PC-3 (cell line): ENCODE measurements around the gene CSMD2. TPM values are rescaled to one million over a fixed set of nuclear protein-coding genes. Genes with fewer than 3 reads are reported as not detected.

Source experiments
- ATAC-seq: fragments of 200-7000 bp; cut with Tn5 transposase; 2 replicates; pipeline ENCODE4 v1.9.1; 2020; ENCODE audit warnings: mild to moderate bottlenecking, moderate library complexity
- BruUV-seq: library from RNA; stranded (reverse); fragments of 400-500 nt; replicated peaks from 2 replicates; lab custom pipeline; 2021; lab: Mats Ljungman, UMichigan
- CTCF ChIA-PET: fragments of 300-600 bp; sonication (Branson Sonifier 250); formaldehyde crosslinking; loops from one replicate; lab custom pipeline; 2022; ENCODE audit warnings: antibody characterized with exemption; lab: Charles Lee
- POLR2A ChIA-PET: fragments of 300-600 bp; sonication (Branson Sonifier 250); formaldehyde crosslinking; loops from one replicate; lab custom pipeline; 2022; ENCODE audit warnings: antibody characterized with exemption; ENCODE audit not compliant: unreplicated experiment; lab: Charles Lee
- DNase-seq: peaks from one replicate; pipeline ENCODE4 v3.0.0-alpha.2; 2015
- H2AFZ ChIP-seq: fragments of 300-600 bp; sonication (generic); 2 replicates; pipeline ENCODE4 v1.6.0; 2016; ENCODE audit warnings: antibody characterized with exemption, low read length
- H3F3A ChIP-seq: fragments of 300-600 bp; sonication (generic); one replicate; pipeline ENCODE4 v1.6.0; 2017; ENCODE audit warnings: antibody characterized with exemption, low read length, control low read depth, mild to moderate bottlenecking; ENCODE audit not compliant: unreplicated experiment
- H3K27ac ChIP-seq: fragments of 300-600 bp; sonication (generic); 2 replicates; pipeline ENCODE4 v1.5.1; 2016; ENCODE audit warnings: mild to moderate bottlenecking, low read length
- H3K27me3 ChIP-seq: fragments of 300-600 bp; sonication (generic); 2 replicates; pipeline ENCODE4 v1.6.1; 2016; ENCODE audit warnings: low read length, mixed read lengths
- H3K36me3 ChIP-seq: fragments of 300-600 bp; sonication (generic); 2 replicates; pipeline ENCODE4 v1.6.1; 2016; ENCODE audit warnings: low read depth, mixed run types, low read length, mixed read lengths
- H3K4me1 ChIP-seq: fragments of 300-600 bp; sonication (generic); 2 replicates; pipeline ENCODE4 v1.5.1; 2016; ENCODE audit warnings: low read length; ENCODE audit not compliant: insufficient read depth
- H3K4me2 ChIP-seq: fragments of 300-600 bp; sonication (generic); 2 replicates; pipeline ENCODE4 v1.6.0; 2016; ENCODE audit warnings: low read length
- H3K4me3 ChIP-seq: fragments of 300-600 bp; sonication (generic); 2 replicates; pipeline ENCODE4 v1.5.1; 2016; ENCODE audit warnings: mild to moderate bottlenecking, low read length, mixed read lengths
- H3K79me2 ChIP-seq: fragments of 300-600 bp; sonication (generic); 2 replicates; pipeline ENCODE4 v1.6.1; 2017; ENCODE audit warnings: low read length, mixed read lengths
- H3K9ac ChIP-seq: fragments of 300-600 bp; sonication (generic); 2 replicates; pipeline ENCODE4 v1.6.0; 2016; ENCODE audit warnings: mild to moderate bottlenecking, low read length
- H3K9me2 ChIP-seq: fragments of 300-600 bp; sonication (generic); replicated peaks from 2 replicates; pipeline ENCODE4 v1.6.1; 2016; ENCODE audit warnings: mixed run types, low read length, mixed read lengths
- H3K9me3 ChIP-seq: fragments of 300-600 bp; sonication (generic); 2 replicates; pipeline ENCODE4 v1.6.1; 2016; ENCODE audit warnings: low read length, mixed read lengths
- H4K20me1 ChIP-seq: fragments of 300-600 bp; sonication (generic); 2 replicates; pipeline ENCODE4 v1.6.1; 2016; ENCODE audit warnings: low read length, mixed read lengths
- CTCF ChIP-seq: fragments of 300-600 bp; sonication (generic); conservative IDR thresholded peaks from 2 replicates; pipeline ENCODE4 v1.5.1; 2017; ENCODE audit warnings: antibody characterized with exemption, low read depth, mild to moderate bottlenecking, low read length
- EZH2 ChIP-seq: fragments of 300-600 bp; sonication (generic); IDR thresholded peaks from one replicate; pipeline ENCODE4 v1.6.1; 2017; ENCODE audit warnings: antibody characterized with exemption, mild to moderate bottlenecking, low read length; ENCODE audit not compliant: unreplicated experiment
- EZH2phosphoT487 ChIP-seq: fragments of 300-600 bp; sonication (generic); IDR thresholded peaks from 2 replicates; pipeline ENCODE4 v1.6.1; 2018; ENCODE audit warnings: mild to moderate bottlenecking, antibody characterized with exemption, low read length, borderline replicate concordance
- intact Hi-C: fragments of 100-400 bp; cut with micrococcal nuclease; formaldehyde crosslinking; loops from 2 replicates; pipeline ENCODE4 v1.9.0; 2023
- total RNA-seq: library from RNA; depleted of rRNA; stranded (reverse); fragments of >200 nt; gene quantifications from 2 replicates; pipeline ENCODE4 v1.2.3, GENCODE V29; 2014

Gene CSMD2
- total RNA-seq, 1 experiment from 2014 or later: not detected

- Histone ChIP-seq H3K9ac (no peak overlapping the region), H3K79me2 (no peaks in the 10 kb centered on the region), H3K4me2 (no peak overlapping the region), H3K4me3 (no peak overlapping the region), H4K20me1 (no peaks in the 10 kb centered on the region), H3K9me2 (no peaks in the 10 kb centered on the region), H3K27ac (no peak overlapping the region), H3K9me3 (no peaks in the 10 kb centered on the region), H3K4me1 (no peaks in the 10 kb centered on the region), H3F3A (no peaks in the 10 kb centered on the region), H3K36me3 (no peaks in the 10 kb centered on the region), H3K27me3 (no peaks in the 10 kb centered on the region), H2AFZ (no peak overlapping the region)
- intact Hi-C loops: no loop called here
- CTCF ChIA-PET: no interaction called here
- DNase-seq (no peak), ATAC-seq (no peak)
- TF ChIP-seq CTCF (no peak), EZH2 (no peak), EZH2phosphoT487 (no peak)
- BruUV-seq: no TSS peak
- POLR2A ChIA-PET: no interaction called here
Observed at GRCh38 chr1:34078383-34078782, 86.6 kb downstream of the CSMD2 start.

GRCh38 chr1:34075576-34075975 lies 89.5 kb downstream of the CSMD2 start:
- Histone ChIP-seq H3K79me2 (no peaks in the 10 kb centered on the region), H3K9me2 (no peaks in the 10 kb centered on the region), H3K9ac (no peak overlapping the region), H3K4me2 (no peak overlapping the region), H3K27ac (no peak overlapping the region), H3K27me3 (no peaks in the 10 kb centered on the region), H4K20me1 (no peaks in the 10 kb centered on the region), H3K4me1 (no peaks in the 10 kb centered on the region), H3K4me3 (no peak overlapping the region), H2AFZ (no peak overlapping the region), H3F3A (no peaks in the 10 kb centered on the region), H3K36me3 (no peaks in the 10 kb centered on the region), H3K9me3 (no peaks in the 10 kb centered on the region)
- TF ChIP-seq EZH2phosphoT487: no peak
- no peak for TF ChIP-seq CTCF
- TF ChIP-seq EZH2: no peak
- CTCF ChIA-PET: no interaction called here
- no peak for DNase-seq
- ATAC-seq: no peak
- POLR2A ChIA-PET: no interaction called here
- intact Hi-C loops: no loop called here
- BruUV-seq: no TSS peak

GRCh38 chr1:34073028-34073695 lies 91.9 kb downstream of the CSMD2 start:
- no peak overlapping the region for H3K9ac ChIP-seq
- no peak overlapping the region for H2AFZ ChIP-seq
- CTCF ChIA-PET: no interaction called here
- ATAC-seq (no peak), DNase-seq (no peak)
- no peak overlapping the region for H3K4me3 ChIP-seq
- no peak for TF ChIP-seq EZH2
- TF ChIP-seq CTCF: no peak
- TF ChIP-seq EZH2phosphoT487: no peak
- H4K20me1 ChIP-seq: no peaks in the 10 kb centered on the region
- H3K9me2 ChIP-seq: no peaks in the 10 kb centered on the region
- no peaks in the 10 kb centered on the region for H3K36me3 ChIP-seq
- intact Hi-C loops: no loop called here
- no peak overlapping the region for H3K4me2 ChIP-seq
- no TSS peak for BruUV-seq
- no peaks in the 10 kb centered on the region for H3K79me2 ChIP-seq
- POLR2A ChIA-PET: no interaction called here
- H3K27ac ChIP-seq: no peak overlapping the region
- no peaks in the 10 kb centered on the region for H3F3A ChIP-seq
- no peaks in the 10 kb centered on the region for H3K9me3 ChIP-seq
- no peaks in the 10 kb centered on the region for H3K27me3 ChIP-seq
- no peaks in the 10 kb centered on the region for H3K4me1 ChIP-seq
